ENCODE measurements around the gene SUPT4H1.

SUPT4H1 gene

DNA sequence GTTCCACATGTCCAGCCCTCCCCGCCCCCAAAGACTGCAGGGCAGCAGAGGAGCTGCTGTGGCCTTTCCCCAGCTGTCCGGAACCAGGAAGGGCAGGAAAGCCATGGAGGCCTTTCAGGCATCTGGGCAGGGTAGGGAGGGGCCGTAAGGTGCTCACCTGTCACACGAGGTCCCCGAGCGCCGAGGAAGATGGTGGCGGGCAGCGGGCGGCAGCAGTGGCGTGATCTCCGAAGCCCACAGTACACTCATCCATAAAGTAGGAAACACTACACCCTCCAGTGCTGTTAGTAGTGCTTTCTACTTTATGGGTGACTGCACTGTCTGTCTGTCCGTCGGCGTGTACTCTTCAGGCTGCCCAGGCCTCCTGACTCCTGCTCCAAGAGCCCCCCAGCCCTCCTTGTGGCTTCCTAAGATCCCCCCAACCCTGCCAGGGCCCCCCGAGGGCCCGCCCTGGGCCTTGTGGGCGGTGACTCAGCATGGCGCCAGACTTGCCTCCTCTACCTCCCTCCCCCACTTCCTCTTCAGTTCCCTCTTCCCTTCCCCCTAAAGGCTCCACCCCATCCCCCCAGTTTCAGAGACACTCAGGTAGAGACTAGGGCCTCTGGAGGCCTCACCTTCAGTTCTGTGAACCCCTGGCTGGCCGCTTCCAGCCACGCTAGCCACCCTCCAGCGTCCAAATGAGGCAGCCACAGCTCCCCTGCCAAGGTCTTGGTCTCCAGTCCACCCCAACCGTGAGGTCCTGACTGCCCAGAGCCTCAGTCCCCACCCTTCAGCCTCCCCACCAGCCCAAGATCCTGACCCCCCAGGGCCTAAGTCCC is 20.8 kb downstream of the SUPT4H1 start:
- 0% methylated on average over 9 of the region's 23 CpGs for WGBS (ENCODE audit: insufficient coverage)
- Histone ChIP-seq H3K4me1 (ENCODE audit: control extremely low read depth in 1 of 4, control insufficient read depth in 4 of 4, insufficient read depth in 4 of 4, low read length in 3 of 4) (peaks cover 31 to 80% (median 74%) of the 10 kb centered on the region in 4 experiments), H3K4me3 (ENCODE audit: control insufficient read depth in 1 of 7, extremely low read depth in 1 of 7, insufficient read depth in 4 of 7, low read depth in 2 of 7, low read length in 6 of 7) (peak overlapping the region; percentile 78 to 100 (median 99)), H3K36me3 (ENCODE audit: control insufficient read depth in 4 of 4, insufficient read depth in 4 of 4, low read length in 3 of 4) (peaks cover 0 to 25% (median 18%) of the 10 kb centered on the region in 4 experiments), H3K9me3 (ENCODE audit: control extremely low read depth in 1 of 5, control insufficient read depth in 4 of 5, insufficient read depth in 2 of 5, low read depth in 1 of 5, low read length in 4 of 5) (peaks cover 0 to 3% (median 0%) of the 10 kb centered on the region in 5 experiments), H3K27me3 (replicated peaks in 2 of 5; ENCODE audit: control insufficient read depth in 4 of 5, insufficient read depth in 5 of 5, low read length in 4 of 5) (no peaks in the 10 kb centered on the region), H3K27ac (ENCODE audit: insufficient read depth in 1 of 2, low read depth in 1 of 2, low read length in 2 of 2, poor library complexity in 1 of 2, severe bottlenecking in 2 of 2) (peak overlapping the region; percentile 92 to 99)
- ChIA-PET CTCF (interaction anchor here (1.2 to 7.3 kb wide), 7 partner anchors 12 to 47 kb away, joined by 3 to 76 read pairs (median 5); partner anchors contain the start of gene SUPT4H1), POLR2A (interaction anchor here (0.6 to 6.0 kb wide), 7 partner anchors 12 to 51 kb away, joined by 3 to 85 read pairs (median 8); partner anchors contain the start of gene SUPT4H1)
- peak; percentile 66 to 86 (median 81) for DNase-seq

DNA sequence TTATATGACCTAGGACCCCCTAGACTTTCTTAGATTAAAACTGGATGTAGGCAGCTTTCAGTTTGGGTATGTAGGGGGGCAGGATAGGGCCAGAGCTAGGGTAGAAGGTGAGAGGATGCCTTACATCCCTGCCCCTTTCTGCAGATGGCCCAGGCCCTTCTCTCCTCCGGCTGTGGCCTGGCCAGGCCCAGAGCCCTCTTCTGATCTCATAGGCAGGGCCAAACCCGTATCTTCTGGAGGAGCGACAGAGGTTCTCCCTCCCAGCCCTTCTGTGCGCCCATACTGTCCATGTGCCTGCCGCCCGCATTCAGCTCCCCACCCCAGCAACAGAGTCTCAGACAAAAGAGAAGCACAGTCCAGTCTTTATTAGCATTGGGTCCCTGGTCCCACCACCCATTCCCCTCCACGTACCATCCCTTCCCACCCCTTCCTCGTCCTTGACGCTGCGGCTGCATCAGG is 21.4 kb downstream of the SUPT4H1 start:
- ChIA-PET POLR2A (interaction anchor here (0.6 to 6.0 kb wide), 5 partner anchors 13 to 51 kb away, joined by 3 to 85 read pairs (median 15); partner anchors contain the start of gene SUPT4H1), CTCF (interaction anchor here (1.2 to 7.3 kb wide), 5 partner anchors 12 to 48 kb away, joined by 3 to 76 read pairs (median 5); partner anchors contain the start of gene SUPT4H1)
- peaks cover 0 to 3% (median 0%) of the 10 kb centered on the region in 5 experiments for H3K9me3 ChIP-seq (ENCODE audit: control extremely low read depth in 1 of 5, control insufficient read depth in 4 of 5, insufficient read depth in 2 of 5, low read depth in 1 of 5, low read length in 4 of 5)
- H3K4me3 ChIP-seq (ENCODE audit: control insufficient read depth in 1 of 7, extremely low read depth in 1 of 7, insufficient read depth in 4 of 7, low read depth in 2 of 7, low read length in 6 of 7) = peak overlapping the region; percentile 78 to 100 (median 99)
- H3K36me3 ChIP-seq (ENCODE audit: control insufficient read depth in 4 of 4, insufficient read depth in 4 of 4, low read length in 3 of 4) = peaks cover 0 to 25% (median 18%) of the 10 kb centered on the region in 4 experiments
- no peak for DNase-seq
- peaks cover 26 to 80% (median 73%) of the 10 kb centered on the region in 4 experiments for H3K4me1 ChIP-seq (ENCODE audit: control extremely low read depth in 1 of 4, control insufficient read depth in 4 of 4, insufficient read depth in 4 of 4, low read length in 3 of 4)
- H3K27ac ChIP-seq (ENCODE audit: insufficient read depth in 1 of 2, low read depth in 1 of 2, low read length in 2 of 2, poor library complexity in 1 of 2, severe bottlenecking in 2 of 2) = peak overlapping the region; percentile 92 to 99
- 0% methylated on average over 10 of the region's 10 CpGs for WGBS (ENCODE audit: insufficient coverage)
- no peaks in the 10 kb centered on the region for H3K27me3 ChIP-seq (replicated peaks in 2 of 5; ENCODE audit: control insufficient read depth in 4 of 5, insufficient read depth in 5 of 5, low read length in 4 of 5)

DNA sequence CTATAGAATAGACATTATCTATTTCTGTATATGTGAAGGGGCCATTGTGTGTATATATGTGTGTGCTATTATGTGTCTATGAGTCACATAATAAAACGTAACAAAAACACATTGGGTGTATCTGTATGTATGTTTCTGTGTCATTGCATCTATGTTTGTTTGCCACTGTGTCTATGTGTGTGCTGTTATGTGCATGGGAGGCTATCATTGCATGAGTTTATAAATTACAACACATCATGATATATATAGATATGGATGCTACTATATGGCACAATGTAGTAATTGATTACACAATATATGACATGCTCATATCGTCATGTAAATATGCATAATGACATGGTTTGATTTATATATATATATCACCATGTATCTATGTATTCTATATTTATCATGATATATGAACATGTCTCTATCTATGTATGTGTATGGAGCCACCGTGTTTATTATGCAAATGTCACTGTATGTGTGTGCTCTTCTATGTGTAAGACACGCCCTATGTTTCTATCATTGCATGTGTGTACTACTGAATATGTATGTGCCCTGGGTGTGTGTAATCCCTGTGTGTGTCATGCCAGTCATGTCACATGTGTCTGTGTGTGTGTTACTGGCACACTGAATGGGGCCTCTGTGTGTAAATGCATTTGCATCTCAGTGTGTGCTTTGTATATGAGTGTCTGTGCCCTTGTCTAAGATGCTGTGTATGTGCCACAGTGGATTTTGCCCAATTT is 22.0 kb downstream of the SUPT4H1 start:
- ChIA-PET CTCF (interaction anchor here (1.2 to 7.3 kb wide), 5 partner anchors 13 to 48 kb away, joined by 3 to 76 read pairs (median 5); partner anchors contain the start of gene SUPT4H1), POLR2A (interaction anchor here (0.6 to 6.0 kb wide), 6 partner anchors 8 to 52 kb away, joined by 3 to 85 read pairs (median 14); partner anchors contain the start of gene SUPT4H1)
- Histone ChIP-seq H3K4me3 (ENCODE audit: control insufficient read depth in 1 of 7, extremely low read depth in 1 of 7, insufficient read depth in 4 of 7, low read depth in 2 of 7, low read length in 6 of 7) (peak overlapping the region; percentile 78 to 100 (median 99)), H3K27me3 (replicated peaks in 2 of 5; ENCODE audit: control insufficient read depth in 4 of 5, insufficient read depth in 5 of 5, low read length in 4 of 5) (peaks cover 0 to 3% (median 0%) of the 10 kb centered on the region in 5 experiments), H3K4me1 (ENCODE audit: control extremely low read depth in 1 of 4, control insufficient read depth in 4 of 4, insufficient read depth in 4 of 4, low read length in 3 of 4) (peaks cover 23 to 80% (median 73%) of the 10 kb centered on the region in 4 experiments), H3K36me3 (ENCODE audit: control insufficient read depth in 4 of 4, insufficient read depth in 4 of 4, low read length in 3 of 4) (peaks cover 0 to 25% (median 18%) of the 10 kb centered on the region in 4 experiments), H3K27ac (ENCODE audit: insufficient read depth in 1 of 2, low read depth in 1 of 2, low read length in 2 of 2, poor library complexity in 1 of 2, severe bottlenecking in 2 of 2) (peak overlapping the region; percentile 92 to 99), H3K9me3 (ENCODE audit: control extremely low read depth in 1 of 5, control insufficient read depth in 4 of 5, insufficient read depth in 2 of 5, low read depth in 1 of 5, low read length in 4 of 5) (peaks cover 0 to 3% (median 0%) of the 10 kb centered on the region in 5 experiments)
- DNase-seq = peak in 2 of 3 donors; percentile 51 to 65
- 20% methylated on average over 1 of the region's 4 CpGs for WGBS (ENCODE audit: insufficient coverage)

DNA sequence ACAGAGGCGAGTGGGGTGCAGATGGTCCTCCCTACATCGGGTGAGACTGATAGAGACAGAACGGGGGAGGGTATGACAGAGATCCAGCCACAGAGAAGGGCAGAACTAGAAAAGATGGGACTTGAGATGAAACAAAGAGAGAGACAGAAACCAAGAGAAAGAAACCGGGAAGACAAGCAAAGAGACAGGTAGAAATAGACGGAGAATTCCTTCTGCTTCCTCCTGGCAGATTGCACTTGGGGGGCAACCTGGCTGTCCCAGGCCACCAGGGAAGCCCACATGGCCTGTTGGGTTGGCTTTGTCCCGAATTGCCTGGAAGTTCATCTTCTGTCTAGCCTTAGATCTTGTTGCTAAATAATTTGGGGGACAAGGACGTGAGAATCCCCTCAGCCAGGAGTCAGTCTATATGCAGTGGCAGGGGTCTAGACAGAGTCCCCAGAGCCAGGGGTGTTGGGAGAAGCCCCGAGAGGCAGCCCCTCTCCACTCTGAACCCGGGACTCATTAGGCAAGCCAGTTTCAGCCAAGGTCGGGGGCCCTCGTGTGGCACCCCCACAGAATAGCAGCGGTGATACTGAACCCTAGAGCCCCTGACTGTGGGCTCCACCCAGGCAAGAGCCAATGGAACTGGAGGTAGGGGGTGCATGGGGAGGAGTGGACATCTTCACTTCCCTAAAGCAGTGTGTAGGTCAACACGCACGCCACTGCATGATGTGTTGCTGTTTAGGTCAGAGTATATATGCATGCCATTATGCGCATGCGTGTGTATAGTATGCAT is 22.8 kb downstream of the SUPT4H1 start:
- 0% methylated on average over 12 of the region's 16 CpGs for WGBS (ENCODE audit: insufficient coverage)
- H3K4me1 ChIP-seq (ENCODE audit: control extremely low read depth in 1 of 4, control insufficient read depth in 4 of 4, insufficient read depth in 4 of 4, low read length in 3 of 4) = peaks cover 16 to 80% (median 73%) of the 10 kb centered on the region in 4 experiments
- CTCF ChIA-PET = interaction anchor here (1.5 to 4.0 kb wide), 4 partner anchors 8 to 22 kb away, joined by 4 to 43 read pairs (median 16); no protein-coding TSS in a partner anchor
- peaks cover 0 to 3% (median 0%) of the 10 kb centered on the region in 5 experiments for H3K9me3 ChIP-seq (ENCODE audit: control extremely low read depth in 1 of 5, control insufficient read depth in 4 of 5, insufficient read depth in 2 of 5, low read depth in 1 of 5, low read length in 4 of 5)
- DNase-seq = peak; percentile 85 to 92 (median 92)
- peak overlapping the region in 6 of 7 experiments; percentile 78 to 100 (median 99) for H3K4me3 ChIP-seq (ENCODE audit: control insufficient read depth in 1 of 7, extremely low read depth in 1 of 7, insufficient read depth in 4 of 7, low read depth in 2 of 7, low read length in 6 of 7)
- peaks cover 0 to 6% (median 0%) of the 10 kb centered on the region in 5 experiments for H3K27me3 ChIP-seq (replicated peaks in 2 of 5; ENCODE audit: control insufficient read depth in 4 of 5, insufficient read depth in 5 of 5, low read length in 4 of 5)
- peaks cover 0 to 25% (median 18%) of the 10 kb centered on the region in 4 experiments for H3K36me3 ChIP-seq (ENCODE audit: control insufficient read depth in 4 of 4, insufficient read depth in 4 of 4, low read length in 3 of 4)
- peak overlapping the region; percentile 56 to 99 for H3K27ac ChIP-seq (ENCODE audit: insufficient read depth in 1 of 2, low read depth in 1 of 2, low read length in 2 of 2, poor library complexity in 1 of 2, severe bottlenecking in 2 of 2)
- POLR2A ChIA-PET = interaction anchor here (0.6 to 6.0 kb wide), 8 partner anchors 9 to 204 kb away, joined by 3 to 85 read pairs (median 9); partner anchors contain the start of gene SUPT4H1

DNA sequence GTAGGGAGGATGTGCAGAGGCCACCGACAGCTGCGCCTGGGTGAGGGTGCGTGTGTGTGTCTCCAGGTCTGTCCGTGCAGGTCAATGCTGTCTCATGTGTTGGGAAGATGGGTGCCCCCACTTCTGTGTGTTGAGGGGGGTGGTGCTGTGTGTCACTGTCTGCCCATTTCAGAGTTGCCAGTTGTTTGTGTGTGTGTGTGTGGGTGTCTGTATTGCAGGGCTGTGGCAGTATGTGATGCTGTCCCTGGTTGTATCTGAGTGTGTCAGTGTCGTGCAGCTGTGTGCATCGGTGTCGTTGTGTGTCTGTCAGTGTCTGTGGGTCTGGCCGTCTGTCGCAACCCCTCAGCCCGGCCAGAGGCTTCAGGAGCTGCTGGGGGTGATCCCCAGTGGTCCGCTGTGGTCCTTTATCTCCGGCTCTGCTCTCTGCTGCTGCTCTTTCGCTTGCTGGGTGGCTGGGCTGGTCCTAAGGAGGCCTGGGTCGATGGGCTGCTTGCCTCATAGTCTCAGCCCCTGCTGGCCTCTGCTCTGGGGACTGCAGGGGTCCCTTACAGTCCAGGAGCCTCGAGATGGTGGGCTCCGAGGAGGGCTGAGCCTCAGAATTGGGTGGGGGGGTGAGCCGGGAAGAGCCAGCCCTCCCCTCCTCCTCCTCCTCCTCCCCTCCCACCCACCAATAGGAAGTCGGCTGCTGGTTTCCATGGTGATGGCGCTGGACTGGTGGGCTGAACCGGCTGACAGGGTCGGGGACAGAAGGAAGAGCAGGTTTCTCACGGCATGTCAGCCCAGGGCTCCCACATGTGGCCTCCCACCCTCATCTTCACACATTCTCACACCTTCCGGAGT is 23.6 kb downstream of the SUPT4H1 start, which contains the start of gene TSPOAP1:
TSPOAP1 (minus strand) TSS at position 601 of the 840 bp plus-strand sequence. CDS start 875 bp downstream, outside the sequence.
- ChIA-PET CTCF (interaction anchor here (0.8 to 4.0 kb wide), 15 partner anchors 9 to 89 kb away, joined by 3 to 43 read pairs (median 4); partner anchors contain the start of gene SUPT4H1), POLR2A (interaction anchor here (0.6 to 6.0 kb wide), 10 partner anchors 9 to 203 kb away, joined by 3 to 59 read pairs (median 4); partner anchors contain the start of gene SUPT4H1)
- Histone ChIP-seq H3K4me3 (ENCODE audit: control insufficient read depth in 1 of 7, extremely low read depth in 1 of 7, insufficient read depth in 4 of 7, low read depth in 2 of 7, low read length in 6 of 7) (peak within 1 kb of the TSS in 6 of 7 experiments; percentile 78 to 100 (median 99)), H3K36me3 (ENCODE audit: control insufficient read depth in 4 of 4, insufficient read depth in 4 of 4, low read length in 3 of 4) (peaks cover 0 to 25% (median 18%) of the 10 kb centered on the region in 4 experiments), H3K4me1 (ENCODE audit: control extremely low read depth in 1 of 4, control insufficient read depth in 4 of 4, insufficient read depth in 4 of 4, low read length in 3 of 4) (peaks cover 13 to 80% (median 72%) of the 10 kb centered on the region in 4 experiments), H3K9me3 (ENCODE audit: control extremely low read depth in 1 of 5, control insufficient read depth in 4 of 5, insufficient read depth in 2 of 5, low read depth in 1 of 5, low read length in 4 of 5) (peaks cover 0 to 3% (median 0%) of the 10 kb centered on the region in 5 experiments), H3K27ac (ENCODE audit: insufficient read depth in 1 of 2, low read depth in 1 of 2, low read length in 2 of 2, poor library complexity in 1 of 2, severe bottlenecking in 2 of 2) (peak within 1 kb of the TSS; percentile 56 to 99), H3K27me3 (replicated peaks in 2 of 5; ENCODE audit: control insufficient read depth in 4 of 5, insufficient read depth in 5 of 5, low read length in 4 of 5) (peaks cover 0 to 10% (median 2%) of the 10 kb centered on the region in 5 experiments)
- DNase-seq = peak; percentile 78 to 92 (median 89)
- 2% methylated on average over 19 of the region's 23 CpGs for WGBS (ENCODE audit: insufficient coverage)
